Effector CD8-positive, alpha-beta T cell (primary cell): Measurements from ENCODE around the gene PTPRF.
"Not testable (repeated sequence)": the region's sequence is repeated elsewhere in the genome, so short reads cannot be mapped to it uniquely, and the experiment has no call there.

Experiments used
- DNase-seq: peaks from one replicate; lab custom pipeline; 2025; lab: John Stamatoyannopoulos, UW

Gene PTPRF

DNA sequence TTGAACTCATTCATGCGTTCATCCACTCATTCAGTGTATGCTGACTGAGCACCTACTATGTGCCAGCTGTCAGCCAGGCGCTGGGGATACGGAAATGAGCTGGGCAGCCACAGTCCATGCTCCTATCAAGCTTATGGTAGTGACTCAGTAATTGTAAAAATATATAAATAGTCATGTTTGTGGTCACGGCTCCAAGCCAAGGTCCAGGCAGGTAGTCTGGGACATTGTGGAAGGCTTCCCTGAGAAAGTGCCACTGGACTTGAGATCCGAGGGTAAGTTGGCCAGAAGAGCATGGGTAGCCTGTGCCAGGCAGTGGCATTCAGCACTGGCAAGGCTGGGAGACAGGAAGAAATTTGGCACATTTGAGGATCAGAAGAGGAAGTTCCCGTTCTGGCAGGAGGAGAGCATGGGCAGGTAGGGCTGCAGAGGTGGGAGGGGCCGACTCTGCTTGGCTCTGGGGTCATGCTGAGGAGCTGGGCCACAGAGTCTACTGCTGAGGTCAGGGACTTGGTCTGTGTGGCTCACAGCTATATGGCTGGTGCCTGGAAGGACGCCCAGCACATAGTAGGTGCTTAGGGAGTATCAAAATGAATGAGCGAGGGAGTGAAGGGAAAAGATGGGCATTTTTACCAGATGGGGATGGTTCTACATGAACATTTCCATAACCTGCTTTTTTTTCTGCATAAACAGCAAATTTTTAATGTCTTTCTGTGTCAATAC, 6.9 kb downstream of the PTPRF start:
- no peak for DNase-seq

DNA sequence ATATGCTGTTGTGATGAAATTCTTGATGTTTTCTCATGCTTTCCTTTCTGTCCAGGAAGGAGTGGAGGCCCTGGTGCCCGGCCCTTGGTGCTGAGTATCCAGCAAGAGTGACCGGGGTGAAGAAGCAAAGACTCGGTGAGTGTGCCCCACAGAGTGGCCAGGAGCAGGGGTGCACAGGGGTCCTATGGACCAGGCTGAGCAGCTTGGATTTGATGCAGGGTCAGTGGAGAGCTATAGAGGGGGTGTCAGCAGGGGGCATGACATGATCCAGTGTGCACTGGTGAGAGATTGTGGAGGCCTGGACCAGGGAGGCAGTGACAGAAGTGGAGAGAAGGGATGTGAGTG, 7.4 kb downstream of the PTPRF start:
- DNase-seq: no peak

DNA sequence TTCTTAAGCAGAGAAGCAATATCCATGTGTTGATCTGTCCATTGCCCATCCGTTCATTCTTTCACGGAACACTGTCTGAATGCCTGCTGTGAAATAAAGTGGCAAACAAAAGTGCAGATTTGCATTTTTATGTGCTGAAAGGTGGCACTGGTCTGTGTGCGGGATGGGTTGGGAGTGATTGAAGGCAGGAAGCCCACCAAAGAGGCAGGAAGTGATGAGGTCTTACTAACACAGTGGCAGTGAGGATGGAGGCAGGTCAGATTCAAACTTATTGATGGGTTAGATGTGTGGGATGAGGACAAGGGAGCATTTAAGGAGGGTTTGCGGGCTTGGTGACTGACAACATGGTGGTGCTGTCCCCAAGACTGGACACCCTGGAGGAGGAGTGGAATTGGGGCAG, 8.3 kb downstream of the PTPRF start:
- no peak for DNase-seq

DNA sequence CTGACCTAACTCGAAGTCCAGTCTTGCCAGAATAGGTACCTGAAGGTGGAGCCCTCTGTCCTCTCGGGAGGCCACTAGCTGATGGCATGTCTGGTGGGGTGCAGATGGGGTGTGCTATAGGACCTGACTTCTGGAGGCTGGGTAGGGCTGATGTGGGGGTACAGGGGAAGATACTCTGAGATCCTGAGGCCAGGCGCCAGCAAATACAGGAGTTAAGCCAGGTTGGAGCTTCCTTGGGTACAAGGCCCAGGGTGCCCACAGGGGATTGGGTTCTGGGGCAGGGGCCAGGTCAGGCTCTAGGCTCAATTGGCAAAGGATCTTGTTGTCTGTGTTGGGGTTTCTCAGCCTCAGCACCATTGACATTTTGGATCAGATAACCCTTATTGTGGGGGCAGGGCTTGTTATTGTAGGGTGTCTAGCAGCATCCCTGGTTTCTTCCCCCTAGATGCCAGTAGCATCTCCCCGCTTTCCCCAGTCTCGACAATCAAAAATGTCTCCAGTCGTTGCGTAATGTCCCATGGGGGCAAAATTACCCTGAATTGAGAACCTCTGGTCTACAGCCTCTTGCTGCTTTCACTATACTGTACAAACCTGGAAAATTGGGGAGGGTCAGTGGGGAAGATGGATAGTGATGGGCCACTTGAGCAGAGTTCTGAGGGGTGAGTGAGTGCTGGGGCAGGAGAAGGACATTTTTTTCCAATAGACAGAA, 9.2 kb downstream of the PTPRF start:
- DNase-seq: no peak

DNA sequence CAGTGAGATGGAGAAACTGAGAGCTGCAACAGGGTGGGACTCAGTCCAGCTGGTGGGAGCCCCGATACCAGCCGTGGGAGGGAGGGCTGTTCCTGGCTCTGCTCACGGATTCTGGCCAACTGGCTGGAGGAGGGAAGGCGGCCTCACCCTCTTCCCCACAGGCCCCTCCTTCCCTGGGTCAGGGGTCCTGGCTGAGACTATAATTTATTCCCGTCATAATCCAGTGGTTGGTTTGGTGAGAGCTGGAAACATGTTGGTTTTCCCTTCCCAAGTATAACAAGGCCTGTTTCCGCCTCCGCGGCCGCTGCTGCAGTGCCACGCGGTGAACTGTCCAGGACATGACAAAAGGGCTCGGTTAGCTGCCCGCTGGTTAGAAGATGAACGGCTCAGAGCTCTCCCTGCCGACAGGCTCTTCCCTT, 10.0 kb downstream of the PTPRF start:
- no peak for DNase-seq

DNA sequence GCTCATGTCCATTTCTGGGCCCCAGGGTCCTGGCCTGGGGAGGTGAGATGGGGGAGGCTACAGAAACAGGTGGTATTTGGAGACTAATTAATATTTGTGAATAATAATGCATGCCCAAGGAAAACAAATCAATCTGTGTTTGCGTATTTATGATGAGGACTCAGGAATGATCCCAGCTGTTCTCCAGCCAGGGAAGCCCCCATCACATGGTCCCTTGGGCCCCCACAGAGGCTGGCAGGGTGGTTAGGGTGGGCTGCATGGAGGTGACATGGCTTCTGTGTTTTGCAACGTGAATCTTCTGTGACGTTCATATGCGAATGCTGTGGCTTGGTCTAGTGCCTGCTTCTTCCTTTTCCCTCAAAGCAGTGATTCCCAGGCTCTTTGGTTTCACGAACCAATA, 10.5 kb downstream of the PTPRF start:
- DNase-seq: no peak

DNA sequence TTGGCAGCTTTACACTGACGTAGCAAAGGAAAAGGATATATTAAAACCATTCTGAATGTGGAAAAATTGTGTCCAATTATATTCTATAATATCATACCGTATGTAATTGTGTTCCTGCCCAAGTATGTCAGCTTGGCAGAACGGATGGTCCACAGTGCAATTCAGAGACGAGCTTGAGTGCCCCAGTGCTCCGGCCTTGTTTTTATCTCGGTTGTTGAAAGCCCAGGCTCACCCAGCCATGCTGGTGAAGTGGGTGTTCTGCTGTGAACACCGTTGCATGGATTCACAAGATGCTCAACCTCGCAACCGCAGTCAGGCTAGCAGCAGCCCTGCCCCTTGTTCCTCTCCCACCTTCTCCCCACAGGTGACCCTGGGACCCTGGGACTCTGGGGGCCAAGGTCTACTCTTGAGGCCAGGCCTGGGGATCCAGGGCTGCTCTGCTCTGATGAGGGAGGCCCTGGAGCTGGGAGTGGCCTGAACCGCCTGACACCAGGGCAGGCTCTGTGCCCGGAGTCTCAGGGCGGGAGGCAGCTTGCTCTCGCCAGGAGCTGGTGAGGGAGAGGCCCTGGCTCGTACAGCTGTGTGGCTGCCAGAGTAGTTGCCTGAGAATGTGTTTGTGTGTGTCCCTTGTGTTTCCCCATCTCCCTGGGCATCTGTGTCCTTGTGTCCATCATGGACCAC, 11.2 kb downstream of the PTPRF start:
- no peak for DNase-seq

DNA sequence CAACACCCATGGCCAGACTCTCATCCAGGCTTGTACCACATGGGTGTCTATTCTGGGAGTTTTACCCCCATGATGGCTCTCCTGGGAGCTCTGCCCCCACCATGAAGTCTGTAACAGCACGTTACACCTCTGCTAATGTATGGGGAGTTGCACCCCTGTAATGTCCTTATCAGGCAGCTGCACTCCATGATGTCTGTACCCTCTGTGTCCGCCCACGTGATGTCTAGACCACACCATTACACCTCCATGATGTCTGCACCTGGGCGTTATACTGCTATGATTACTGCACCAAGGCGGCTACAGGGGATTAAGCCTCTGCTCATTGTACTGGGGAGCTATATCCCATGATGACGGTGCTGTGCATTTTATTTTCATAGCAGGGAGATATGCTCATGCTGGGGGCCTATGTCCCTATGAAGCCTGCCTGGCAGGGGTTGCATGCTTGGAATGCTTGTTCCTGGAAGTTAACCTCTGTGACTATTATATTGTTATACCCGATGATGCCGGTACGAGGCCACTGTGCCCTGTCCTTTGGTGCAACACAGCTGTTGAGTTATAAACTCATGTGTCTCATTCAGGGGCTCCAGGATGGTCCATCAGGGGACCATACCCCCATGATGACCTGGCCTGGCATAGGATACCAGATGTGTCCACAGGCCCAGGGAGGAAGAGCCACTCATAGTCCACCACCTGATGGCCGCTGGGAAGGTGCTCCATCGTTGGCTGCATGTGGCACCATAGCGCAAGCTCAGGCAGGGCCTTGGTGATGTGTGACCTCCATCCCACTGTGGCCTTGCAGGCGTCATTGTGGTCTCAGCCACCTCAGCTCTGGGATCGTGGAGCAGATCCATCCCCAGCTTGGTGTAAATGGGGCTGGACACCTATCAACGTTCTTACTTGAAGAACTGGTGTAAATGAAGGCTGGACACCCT, 12.1 kb downstream of the PTPRF start:
- no peak for DNase-seq

DNA sequence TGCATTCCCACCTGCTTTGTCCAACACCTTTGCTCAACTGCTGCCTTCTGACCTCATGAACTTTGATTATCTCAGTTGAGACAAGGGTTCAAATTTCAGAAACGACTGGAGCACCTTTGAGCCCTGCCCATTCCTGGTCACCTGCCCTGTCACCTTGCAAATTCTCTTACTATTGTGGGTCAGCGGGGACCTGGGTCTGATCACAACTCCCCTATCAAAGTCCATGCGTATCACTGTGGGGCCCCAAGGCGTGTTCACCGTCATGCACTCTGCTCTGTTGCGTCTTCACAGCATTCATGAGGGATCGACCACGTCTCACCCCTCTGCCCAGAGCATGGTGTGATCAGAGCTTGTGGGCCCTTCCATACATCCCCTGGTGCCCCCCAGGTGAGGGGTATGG, 12.9 kb downstream of the PTPRF start:
- no peak for DNase-seq

DNA sequence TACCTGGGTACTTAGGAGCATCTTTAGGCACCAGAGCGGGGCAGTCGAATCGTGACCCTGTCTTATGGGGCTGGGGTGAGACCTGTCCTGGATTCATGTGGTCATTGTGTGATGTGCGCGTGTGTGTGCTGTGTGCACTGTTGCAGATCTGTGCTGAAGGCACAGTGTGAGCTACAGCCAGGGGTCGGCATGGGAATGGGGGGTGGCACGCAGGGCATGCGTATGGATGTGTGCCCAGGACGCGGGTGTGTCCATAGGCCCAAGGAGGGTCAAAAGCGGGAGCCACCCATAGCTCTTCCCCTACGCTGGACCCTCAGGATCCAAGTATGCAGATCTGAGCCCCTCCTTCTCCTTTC, 14.6 kb downstream of the PTPRF start:
- no peak for DNase-seq

DNA sequence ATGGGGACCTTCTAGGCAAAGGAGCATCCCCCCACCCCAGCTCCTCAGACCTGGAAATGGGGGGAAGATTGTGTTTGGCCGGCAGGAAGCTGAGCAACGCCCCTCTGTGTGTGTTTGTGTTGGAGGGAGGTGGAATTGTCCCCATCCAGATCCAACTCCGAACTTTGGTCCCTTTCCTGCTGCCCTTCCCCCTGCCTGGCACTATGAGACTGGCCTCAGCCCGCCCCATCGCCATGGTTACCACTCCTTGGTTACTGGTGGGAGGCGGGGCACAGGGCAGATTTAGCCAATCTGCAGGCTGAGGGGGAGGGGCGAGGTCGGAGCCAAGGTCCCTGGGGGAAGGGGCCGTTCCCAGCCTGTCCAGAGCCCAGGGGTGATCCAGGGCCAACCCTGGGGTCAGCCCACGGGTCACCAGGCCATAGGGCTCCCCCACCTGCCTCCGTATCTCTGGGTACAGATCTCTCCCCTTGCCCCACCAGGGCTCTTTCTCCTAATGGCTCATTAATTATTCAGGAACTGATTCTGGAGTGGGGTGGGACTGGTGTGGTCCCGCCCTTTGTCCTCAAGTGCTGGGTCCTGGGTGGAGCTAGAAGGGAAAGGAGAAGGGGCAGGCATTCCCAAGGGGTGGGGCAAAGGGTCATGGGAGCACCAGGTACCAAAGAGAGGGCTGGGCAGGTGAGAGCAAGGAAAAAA, 15.2 kb downstream of the PTPRF start:
- DNase-seq: no peak

DNA sequence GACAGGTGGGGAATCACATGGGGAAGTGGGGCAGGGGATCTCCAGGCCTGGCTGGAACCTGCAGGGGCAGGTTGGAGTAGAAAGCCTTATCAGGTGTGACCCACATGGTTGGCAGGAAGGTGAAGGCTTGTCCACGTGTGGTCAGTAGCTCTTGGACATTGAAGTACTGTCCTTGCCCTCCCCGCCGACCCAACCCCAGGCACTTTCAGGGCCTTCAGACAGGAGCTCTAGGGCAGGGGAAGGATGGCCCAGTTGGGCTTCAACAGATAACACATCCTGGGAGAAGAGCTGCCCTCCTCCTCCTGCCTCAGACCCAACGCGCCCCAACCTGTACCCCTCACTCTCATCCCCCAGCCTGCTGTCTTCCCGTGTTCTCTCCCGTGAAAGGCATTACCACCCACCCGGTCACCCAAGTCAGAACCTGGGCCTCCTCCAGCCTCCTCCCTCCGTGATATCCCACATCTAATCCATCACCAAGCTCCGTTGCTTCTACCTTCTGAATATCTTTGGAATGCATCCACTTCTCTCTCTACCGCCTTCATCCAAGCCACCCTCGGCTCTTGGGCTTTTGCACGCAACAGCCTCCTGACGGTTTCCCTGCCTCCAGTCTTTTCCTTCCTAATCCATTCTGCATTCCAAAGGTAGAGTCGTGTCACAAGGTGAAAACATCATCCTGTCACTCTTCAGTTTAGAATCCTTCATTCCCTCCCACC, 15.9 kb downstream of the PTPRF start:
- no peak for DNase-seq

DNA sequence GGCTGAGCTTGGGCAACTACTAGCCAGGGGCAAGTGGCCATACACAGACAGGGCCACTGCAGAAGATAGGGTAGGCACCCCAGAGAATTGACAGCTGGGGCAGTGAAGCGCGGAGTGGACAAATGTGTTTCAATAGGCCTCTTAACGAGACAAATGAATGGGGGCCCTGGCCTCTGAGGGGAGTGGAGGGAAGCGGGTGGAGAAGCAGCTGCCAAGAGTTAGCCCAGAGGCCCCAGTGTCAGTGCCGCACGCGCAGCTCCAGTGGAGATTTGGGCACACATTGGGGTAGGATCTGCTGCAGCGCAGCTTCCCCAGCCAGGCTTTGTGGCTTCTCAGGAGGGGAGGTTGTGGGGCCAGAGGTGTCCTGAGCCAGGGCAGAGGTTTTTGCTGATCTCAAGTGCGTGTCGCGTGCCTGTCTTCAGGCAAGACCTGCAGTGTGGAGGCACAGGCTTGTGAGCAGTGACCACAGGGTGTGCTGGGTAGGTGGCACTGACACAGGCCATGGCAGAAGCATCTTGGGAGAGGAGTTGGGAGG, 16.9 kb downstream of the PTPRF start:
- no peak for DNase-seq

DNA sequence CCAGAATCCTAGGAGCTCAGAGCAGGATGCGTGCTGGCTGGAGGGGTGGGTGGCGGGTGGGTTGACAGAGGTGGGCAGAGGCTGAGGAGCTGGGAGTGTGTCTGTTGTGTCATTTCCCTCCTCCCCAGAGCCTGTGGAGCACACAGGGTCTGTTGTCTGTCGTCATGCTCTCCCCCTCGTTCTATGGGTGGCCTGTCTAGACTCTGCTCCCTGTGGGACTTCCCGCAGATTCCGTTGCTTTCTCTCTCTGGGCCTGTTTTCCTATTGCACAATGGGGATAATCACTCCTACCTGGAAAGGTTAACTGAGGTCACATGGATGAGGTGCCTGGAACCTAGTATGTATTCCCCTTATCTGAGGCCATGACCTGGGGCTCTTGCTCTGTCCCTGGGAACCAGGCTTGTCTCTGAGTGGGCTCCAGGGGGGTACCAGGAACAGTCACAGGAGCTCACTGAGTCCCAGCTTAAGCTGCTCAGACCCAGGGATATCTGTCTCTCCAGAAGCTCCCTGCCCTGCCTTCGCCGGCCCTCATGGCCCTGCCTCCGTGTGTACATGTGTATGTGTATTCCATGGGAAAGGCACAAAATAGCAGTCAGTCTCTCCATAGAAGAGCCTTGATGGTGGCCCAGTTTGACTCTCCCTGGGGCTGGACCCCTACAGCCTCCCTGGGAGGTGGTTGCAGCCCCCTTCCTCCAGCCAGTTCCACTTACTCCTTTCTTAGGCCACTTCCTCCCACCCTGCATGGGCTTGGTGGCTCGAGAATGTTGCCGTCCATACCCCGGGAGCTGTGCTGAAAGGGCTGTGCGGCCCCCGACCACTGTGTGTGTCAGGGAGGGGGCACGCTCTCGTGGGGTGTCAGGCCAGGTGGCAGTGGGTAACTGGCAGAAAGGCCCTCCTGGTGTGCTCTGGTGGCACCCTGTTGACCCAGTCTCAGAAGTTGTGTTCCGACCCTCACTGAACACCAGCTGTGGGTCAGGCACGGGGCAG, 17.9 kb downstream of the PTPRF start:
- DNase-seq: no peak

DNA sequence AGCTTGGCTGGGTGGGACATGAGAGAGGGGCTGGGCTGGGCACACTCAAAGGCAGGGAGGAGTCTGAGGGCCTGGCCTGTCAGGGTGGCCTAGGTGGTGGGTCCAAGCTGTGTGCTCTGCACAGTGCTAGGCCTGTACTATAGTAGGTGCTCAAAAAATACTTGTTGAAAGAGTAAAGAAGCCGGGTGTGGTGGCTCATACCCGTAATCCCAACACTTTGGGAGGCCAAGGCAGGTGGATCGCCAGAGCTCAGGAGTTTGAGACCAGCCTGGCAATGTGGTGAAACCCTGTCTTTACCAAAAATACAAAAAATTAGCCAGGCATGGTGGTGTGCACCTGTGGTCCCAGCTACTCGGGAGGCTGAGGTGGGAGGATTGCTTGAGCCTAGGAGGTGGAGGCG, 18.7 kb downstream of the PTPRF start:
- DNase-seq: not testable (repeated sequence)

DNA sequence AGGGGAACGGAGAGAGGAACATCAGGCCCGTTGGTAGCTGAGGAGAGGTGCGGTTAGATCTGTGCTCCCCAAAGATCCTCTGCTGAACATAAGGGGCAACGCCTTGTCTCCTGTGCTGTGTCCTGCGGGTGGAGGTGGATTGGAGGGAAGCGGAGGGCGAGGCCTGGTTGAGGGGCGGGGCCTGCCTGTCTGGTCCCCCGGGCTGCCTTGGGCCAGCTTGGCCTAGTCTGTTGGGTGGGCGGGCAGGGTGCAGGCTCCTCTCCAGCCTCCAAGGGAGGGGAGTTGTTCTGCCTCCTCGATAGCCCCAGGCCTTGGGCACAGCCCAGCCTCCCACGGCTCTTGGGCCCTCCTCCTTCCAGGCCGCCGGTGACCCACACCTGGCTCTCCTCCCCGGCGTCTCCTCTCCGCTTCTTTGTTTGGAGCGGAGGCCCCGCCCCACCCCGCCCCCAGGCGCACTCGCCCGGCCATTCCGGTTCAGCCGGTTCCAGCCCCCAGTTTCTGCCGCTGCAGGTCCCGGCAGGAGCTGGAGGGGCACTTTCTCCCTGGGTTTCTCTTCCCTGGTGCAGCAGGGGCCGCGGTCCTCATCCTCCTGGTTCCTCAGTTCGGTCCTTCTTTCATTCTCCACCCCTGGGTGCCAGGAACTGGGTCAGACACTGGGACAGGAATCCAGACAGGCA, 19.4 kb downstream of the PTPRF start:
- no peak for DNase-seq

DNA sequence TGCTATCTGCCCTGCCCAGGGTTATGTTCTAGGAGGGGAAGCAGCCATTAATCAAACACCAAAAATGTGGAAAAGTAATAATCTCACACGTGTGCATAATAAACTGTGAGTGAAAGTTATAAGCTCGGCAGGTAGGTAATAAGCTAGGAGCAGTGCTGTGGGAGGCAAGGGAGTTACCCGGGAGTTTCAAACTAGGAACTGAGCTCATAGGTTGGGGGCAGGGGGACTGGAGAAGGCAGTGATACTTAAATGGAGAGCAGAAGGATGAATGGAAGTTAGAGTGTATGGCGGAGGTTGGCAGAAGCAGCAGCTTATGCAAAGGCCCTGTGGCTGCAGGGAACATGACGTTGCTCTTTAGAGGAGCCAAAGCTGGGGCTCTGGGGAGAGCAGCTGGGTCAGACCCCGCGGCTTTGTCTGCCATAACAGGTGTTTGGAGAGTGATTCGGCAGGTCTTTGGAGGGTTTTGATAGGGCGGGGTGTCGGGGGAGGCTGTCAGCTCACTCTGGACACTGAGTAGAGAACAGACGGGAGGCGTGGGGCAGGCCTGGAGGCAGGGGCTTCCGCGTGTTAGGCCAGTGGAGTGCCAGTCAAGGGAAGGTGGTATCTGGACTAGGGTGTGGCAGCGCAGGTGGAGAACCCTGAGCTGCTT, 20.0 kb downstream of the PTPRF start:
- no peak for DNase-seq

DNA sequence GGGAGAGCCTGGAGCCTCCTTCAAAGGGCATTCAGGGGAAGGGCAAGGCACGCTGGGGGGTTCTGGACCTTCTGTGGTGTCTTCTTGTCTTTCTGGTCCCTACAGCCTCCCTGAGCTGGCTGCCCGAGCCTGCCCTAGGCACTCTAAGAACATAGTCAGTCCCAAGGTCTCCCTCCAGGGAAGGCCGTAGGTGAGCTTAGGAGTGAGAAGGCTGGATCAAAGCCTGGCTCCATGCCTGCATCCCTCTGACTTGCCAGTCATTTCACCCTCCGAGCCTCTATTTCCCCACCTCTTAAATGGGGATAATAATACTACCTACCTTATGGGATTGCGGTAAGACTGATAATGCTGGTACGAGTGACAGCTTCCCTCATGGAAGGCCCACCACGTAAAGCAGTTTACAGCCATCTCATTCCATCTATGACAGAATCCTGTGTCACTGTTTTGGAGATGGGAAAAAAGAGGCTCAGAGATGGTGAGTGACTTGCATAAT, 20.8 kb downstream of the PTPRF start:
- no peak for DNase-seq
